GM19099 (cell line): ENCODE measurements around the gene AKAIN1.

Source experiments
- POLR2A ChIP-seq: IDR thresholded peaks from 3 replicates; pipeline ENCODE4 v1.6.1; 2011; ENCODE audit warnings: low read depth; ENCODE audit not compliant: insufficient read length; ENCODE audit errors: extremely low read depth

AKAIN1 gene

DNA sequence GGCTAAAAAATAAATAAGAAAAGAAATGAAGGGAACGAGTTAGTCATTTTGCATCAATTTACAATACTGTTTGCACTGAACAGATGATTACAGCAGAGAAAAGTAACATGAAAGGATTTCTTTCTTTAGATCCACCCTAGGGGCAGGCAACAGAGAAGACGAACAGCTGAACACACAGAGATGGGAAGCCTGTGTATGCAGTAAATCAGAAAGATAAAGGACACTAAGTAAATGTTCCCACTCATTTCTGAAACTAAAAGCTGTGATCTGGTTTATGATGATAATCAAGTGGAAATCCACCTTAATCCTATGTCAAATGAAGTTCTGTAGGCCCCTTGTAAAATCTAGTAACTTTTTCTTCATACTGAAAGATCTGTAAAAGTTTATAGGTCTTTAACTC is 54.2 kb downstream of the AKAIN1 start:
- no peak for TF ChIP-seq POLR2A

DNA sequence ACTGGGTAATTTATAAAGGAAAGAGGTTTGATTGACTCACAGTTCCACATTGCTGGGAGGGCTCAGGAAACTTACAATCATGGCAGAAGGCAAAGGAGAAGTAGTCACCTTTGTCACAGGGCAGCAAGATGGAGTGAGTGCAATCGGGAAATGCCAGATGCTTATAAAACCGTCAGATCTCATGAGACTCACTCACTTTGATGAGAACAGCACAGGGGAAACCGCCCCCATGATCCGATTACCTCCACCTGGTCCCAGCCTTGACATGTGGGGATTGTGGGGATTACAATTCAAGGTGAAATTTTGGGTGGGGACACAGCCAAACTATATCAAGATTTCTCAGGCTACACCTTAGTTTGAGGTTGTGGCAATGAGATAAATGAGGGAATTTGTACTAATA is 54.9 kb downstream of the AKAIN1 start:
- no peak for TF ChIP-seq POLR2A

DNA sequence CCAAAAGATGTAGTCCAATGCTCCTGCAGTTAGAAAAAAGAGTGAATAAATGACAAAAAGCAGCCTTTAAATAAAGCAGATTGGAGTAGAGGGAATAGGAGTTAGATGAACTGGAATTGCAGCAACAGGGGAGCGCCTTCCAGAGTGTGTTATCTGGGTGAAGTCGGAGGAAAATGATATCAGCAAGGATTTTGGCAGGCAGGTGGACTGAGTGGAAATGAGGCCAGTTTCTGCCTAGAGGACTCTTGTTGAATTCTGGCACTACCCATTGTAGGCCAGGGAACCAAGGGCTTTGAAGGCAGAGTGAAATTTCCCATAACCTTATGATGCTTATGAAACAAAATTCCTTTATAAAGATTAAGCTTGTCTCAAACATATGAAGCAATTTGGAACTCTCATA is 59.8 kb downstream of the AKAIN1 start:
- TF ChIP-seq POLR2A: no peak

DNA sequence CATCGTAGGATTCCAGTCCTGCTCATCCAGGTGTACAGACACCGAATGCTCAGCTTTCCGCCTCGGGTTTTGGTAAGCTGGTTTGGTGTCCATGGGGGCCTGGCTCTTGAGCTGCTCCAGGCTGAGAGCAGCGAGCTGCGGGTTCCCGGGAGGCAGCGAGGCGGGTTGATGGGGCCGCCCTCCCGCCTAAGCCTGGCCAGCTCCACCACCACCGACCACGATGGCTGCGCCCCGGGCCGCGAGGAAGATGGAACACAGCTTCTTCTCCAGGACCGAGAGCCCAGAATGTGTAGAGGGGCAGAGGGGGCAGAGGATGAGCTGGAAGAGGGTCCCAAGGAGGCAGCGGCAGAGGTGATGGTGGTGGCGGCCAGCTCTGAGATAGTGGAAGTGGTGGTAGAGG is 64.1 kb downstream of the AKAIN1 start:
- TF ChIP-seq POLR2A: no peak

DNA sequence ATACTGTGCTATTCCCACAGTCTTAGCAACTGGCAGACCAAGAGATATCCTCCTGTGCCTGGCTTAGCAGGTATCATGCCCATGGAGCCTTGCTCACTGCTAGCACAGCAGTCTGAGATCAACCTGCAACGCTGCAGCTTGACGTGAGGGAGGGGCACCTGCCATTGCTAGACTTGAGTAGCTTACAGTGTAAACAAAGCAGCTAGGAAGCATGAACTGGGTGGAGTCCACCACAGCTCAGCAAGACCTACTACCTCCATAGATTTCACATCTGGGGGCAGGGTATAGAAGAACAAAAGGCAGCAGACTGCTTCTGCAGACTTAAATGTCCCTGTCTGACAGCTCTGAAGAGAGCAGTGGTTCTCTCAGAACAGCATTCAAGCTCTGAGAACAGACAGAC is 74.8 kb downstream of the AKAIN1 start:
- no peak for TF ChIP-seq POLR2A

DNA sequence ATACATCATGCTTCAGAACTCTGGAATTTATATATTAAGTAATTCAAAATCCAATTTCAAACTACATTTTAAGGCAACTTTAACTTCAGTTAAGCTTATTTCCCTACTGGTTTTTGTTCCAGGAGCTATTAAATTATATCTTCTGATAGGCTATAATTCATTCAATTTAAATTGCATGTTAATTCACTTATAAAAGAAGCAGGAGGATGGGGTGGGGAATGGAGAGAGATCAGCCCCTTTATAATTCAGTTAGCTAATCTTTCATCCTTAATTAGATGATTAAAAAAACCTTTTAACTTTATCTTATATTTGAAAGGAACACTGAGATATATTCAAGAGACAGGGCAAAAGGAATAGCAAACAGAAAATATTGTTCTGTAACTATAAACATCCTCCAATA is 86.8 kb downstream of the AKAIN1 start:
- TF ChIP-seq POLR2A: no peak

DNA sequence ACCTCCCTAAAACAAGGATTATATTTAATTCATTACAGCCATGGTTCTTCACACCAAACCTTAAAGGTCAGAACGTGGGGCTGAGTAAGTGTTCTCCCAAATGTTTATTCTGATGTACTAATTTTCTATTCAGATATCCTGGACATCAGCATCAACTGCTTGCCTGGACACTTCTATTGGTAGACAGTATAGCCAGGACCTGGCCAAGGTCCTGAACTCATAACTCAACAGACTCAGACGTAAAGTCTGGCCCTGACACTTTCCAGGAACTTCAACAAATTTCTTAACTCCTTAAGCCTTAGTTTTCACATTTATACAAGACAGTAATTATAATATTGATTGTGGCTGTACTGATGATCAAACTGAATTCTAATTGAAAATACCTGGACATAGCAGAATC is 89.1 kb downstream of the AKAIN1 start:
- TF ChIP-seq POLR2A: no peak

DNA sequence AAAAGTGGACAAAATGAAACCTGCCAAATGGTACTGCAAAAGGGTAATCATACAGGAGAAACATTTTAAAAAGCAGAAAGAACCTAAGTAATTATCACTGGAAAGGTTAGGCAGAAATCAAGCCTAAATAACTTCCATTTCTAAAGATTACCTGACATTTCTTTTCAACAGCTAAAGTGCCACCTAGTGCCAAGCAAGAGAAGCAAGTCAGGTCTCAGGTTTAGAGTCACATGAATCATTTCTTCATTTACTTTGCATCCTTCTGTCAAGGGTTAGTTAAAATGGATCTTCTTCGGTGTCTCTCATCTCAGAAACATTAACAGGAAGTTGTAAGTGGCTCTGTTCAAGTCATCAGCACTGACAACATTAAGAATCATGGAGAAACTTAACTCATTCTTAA is 90.3 kb downstream of the AKAIN1 start:
- no peak for TF ChIP-seq POLR2A

DNA sequence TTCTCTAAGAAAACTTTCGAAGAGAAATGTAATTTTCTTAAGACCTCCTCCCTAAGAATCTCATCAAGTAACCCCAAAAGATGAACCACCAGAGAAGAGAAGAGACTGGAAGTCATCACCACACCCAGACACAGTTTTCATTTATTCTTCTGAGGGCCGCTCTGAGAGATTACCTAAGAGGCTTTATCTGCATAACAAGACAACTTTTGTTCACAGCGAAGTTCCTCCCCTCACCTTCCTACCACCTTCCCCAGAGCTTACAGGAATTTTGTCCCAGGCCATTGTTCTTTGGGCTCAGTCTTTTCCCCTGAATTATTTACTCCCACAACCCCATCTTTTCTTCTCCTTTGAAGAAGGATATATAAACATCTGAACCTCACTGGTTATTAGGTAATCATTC is 92.8 kb downstream of the AKAIN1 start:
- no peak for TF ChIP-seq POLR2A

DNA sequence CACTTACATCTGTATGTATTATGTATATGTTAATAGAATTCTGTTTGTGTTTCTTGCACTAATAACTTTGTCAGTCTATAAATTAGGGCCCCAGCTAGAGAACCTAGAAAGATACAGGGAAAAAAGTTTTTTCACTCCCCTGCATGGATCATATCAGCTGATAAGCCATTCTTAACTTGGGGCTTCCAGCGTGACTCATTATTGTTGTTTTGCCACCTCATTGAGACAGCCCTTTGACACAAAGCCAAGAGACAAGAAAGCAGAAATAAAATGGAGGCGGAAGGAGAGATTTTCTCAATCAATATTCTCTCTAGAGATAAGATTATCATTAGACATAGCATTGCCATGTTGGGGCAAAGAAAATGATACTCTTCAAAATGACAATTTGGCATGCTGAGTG is 93.4 kb downstream of the AKAIN1 start:
- TF ChIP-seq POLR2A: no peak

DNA sequence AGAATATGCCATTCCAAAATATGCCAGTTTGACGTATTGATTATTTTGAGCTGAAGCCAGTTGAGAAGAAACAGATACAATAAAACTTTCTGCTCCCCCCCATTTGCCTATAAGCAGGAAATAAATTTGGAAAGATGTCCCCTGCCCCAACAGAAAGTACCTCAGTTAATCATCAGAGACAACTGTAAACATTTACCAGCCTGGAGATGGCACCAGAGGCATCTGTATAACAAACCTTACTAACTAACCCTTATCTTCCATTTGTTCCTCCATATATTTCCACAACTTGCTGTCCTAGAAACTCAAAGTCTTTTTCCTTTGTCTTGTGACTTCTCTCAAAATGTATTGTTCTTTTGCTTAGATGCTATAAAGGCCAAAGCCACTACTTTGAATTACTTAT is 93.8 kb downstream of the AKAIN1 start:
- no peak for TF ChIP-seq POLR2A

DNA sequence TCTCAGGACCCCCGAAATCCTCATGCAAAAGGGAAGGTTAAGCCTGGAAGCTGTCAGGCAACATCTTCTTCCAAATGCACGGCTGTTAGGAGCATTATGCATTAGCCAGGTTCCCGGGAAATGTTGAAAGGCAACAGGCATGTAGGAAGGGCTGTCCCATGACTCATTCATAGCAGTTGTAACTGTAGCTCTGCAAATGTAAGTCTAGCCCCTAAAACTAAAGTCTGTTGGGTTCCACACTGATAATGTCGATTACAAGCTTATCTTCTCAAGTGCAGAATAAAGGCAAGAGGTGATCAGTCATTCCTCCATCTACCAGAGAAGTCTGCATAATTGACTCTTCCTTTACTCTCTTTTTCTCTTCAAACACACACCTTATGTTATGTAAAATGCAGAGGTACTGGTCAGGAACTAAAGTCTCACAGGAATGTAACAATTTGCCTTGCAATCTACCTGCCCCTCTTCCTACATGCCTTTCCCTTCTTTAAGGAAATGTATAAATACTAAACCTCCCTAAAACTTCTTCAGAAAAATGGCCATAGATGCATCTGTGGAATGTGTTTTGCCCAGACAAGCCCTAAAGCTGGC is 99.8 kb downstream of the AKAIN1 start:
- no peak for TF ChIP-seq POLR2A

DNA sequence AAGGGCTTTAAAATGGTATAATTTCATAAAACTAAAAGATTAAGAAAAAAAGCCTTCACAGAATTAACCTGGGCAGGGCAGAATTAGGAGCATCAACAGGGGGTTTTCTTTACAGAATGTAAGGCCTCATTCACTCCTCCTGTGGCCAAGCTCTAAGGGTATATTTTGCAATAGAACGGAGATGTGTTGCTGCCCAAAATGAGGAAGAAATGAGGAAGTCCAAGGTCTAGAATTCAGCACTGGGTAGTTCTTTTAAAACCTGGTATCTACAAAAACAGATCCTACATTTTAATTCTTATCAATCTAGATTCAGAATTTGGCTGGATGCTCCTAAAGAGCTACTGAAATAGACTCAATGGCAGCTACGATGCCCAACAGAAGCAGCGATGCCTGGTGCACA is 101.8 kb downstream of the AKAIN1 start:
- no peak for TF ChIP-seq POLR2A

DNA sequence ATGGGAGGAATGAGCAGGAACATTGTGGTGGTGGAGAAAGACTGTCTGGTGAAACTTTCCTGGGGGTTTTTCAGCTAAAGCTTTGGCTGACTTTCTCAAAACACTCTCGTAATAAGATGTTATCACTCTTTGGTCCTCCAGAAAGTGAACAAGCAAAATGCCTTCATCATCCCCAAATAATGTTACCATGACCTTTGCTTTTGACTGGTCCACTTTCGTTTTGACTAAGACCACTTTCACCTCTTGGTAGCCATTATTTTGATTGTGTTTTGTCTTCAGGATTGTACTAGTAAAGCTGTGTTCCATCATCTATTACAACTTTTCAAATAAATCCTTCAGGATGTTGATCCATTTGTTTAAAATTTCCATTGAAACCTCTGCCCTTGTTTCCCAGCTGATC is 103.2 kb downstream of the AKAIN1 start:
- no peak for TF ChIP-seq POLR2A
